DMS79 treated with DMSO at 0.1 percent for 48 hours (cell line): ENCODE data around the gene PURA.

Experiments used
- DNase-seq: peaks from one replicate; lab custom pipeline; 2025; lab: John Stamatoyannopoulos, UW

PURA gene

DNA sequence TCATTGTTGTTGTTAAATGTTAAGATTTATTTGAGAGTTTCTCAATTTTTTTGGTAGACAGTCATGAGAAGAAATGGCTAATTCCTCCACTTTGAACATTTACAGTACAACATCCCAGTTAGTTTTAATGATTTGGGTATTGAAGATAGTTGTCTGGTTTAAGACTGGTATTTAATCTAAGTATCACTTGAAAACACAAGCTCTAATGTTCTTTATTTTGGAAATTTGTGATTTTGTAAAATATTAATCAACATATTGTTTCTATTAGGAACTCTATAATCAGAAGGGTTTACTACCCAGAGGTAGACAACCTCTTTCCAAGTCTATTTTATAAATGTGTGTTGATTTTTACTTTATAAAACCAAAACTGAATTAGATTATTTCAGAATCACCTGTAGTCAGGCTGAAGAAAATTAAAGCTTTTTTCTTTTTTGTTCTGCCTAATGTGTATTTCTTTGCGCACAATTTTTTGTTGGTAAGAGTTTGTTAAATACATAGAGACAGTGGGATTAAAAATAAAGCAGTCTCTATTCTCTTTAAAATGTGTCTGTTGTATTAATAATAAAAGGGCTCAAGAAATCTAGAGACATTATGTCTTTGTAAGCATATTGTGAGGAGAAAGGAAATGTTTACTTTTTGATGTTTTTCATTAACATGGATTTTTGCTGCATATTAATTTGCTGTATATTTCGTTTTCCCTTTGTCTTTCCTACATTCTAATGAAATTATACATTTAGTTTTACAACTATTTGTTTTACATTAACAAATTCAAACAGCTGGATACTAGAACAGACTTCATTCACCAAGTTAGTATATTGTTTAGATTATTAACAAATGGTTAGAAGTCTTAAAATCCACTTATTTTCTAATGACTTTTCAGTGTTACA, 3.9 kb upstream of the PURA start:
- no peak for DNase-seq

- no peak for DNase-seq
These were observed 3.3 kb upstream of the PURA start for GRCh38 chr5:140110646-140110957.

- DNase-seq: no peak
These were observed 2.7 kb upstream of the PURA start for GRCh38 chr5:140111011-140111858.

DNA sequence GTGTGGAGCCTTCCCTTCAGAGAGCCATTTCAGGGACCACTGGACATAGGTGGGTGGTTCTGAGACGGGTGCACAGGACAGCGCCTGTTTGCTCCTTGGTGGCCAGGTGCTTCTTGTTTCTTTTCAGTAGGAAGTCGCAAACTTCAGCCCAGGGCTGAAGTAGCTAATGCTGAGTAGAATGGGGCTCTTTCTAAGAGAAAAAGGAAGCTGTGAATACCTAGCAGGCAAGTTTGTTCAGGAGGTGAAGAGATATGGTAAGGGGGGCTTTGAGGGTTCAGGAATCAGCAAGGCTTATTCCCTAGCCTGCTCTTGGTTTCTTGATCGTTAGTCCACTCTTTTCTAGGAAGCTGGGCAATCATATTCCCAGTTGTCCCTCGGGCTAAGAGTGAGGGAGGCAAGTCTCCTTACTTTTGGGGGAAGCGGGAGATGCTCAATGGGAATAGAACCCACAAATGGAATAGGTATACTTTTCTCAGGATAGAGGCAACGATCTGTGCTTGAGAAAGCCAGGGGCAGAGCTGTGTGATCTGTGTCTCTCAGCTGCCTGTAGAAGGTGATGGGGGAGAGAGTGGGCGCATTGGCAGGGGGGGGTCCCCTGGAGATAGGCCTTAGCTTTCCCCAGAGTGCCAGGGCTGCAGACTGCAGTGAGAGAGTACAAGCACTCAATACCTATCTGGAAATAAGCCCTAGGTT, 1.9 kb upstream of the PURA start:
- no peak for DNase-seq

DNA sequence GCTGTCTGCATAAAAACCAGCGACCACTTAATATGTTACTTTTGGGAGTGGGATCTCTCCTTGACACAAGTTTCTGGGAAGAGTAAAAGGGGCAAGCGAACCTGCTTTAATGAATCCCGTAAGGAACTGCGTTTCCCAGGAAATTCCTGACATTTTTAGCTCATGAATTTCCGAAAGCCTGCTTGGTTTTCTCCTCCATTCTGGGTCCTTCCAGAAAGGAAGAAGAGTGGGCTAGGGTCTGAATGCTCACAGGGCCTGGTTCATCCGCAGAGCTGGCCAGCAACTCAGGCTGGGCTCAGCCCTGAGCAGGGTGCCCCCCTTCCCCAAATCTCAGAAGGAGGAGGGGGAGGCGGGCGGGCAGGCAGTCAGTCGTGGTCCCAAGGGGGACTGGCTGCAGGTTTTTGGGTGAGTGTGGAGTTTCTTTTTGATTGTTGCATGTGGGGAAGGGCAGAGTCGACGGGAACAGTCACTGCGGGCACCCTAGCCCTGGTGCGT, 1.2 kb upstream of the PURA start:
- DNase-seq: no peak

GRCh38 chr5:140113180-140113698, 670 bp upstream of the PURA start:
- DNase-seq: no peak

- peak; percentile 20 for DNase-seq
These were observed 654 bp downstream of the PURA start for GRCh38 chr5:140114341-140115185.

DNA sequence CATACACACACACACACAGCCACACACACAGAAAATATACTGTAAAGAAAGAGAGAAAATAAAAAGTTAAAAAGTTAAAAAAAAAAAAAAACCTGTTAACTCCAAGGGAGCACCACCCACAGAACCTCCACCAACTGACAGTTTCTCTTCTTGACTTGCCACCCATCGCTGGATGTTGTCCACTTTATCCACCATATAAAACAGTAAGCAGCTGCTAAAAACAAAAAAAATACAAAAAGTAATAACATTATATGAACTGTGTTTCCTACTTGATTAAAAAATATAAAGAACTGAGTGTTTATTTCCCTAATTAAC, 1.2 kb downstream of the PURA start:
- DNase-seq: no peak

DNA sequence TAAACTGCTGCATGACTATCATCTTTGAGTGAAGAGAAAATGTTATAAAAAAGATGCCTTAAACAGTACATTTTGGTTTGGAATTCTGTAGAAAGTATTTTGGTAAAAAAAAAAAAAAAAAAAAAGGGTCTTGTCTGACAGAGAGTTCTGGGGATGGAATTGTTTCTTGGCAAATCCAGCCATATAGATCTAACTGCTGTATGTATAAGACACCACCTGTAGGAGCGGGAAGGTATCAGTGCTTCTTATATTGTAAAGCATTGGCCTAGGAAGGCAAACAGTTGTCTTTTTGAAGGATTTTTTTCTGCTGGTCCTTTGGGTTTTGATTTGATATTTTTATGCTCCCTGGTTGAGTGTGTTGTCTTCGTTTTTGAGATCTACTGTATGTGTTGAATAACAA, 2.8 kb downstream of the PURA start:
- DNase-seq: no peak

DNA sequence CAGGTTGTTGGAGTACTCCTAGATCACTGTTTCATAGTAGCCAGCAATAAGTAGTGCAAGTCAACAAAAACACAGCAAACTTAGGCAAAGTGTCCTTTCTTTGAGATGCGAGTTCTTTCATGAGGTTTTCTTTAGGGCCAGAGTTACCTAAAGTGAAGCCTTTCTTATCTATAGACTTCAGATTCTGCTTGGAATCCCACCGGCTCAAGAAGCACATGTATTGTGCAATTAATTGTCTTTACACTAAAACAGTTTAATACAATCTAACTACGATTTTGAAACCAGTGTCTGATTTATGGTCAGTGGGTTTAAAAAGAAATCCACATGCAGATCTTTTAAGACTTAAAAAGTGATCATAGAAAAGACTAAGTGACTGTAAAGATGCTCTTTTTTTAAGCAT, 3.6 kb downstream of the PURA start:
- DNase-seq: no peak

DNA sequence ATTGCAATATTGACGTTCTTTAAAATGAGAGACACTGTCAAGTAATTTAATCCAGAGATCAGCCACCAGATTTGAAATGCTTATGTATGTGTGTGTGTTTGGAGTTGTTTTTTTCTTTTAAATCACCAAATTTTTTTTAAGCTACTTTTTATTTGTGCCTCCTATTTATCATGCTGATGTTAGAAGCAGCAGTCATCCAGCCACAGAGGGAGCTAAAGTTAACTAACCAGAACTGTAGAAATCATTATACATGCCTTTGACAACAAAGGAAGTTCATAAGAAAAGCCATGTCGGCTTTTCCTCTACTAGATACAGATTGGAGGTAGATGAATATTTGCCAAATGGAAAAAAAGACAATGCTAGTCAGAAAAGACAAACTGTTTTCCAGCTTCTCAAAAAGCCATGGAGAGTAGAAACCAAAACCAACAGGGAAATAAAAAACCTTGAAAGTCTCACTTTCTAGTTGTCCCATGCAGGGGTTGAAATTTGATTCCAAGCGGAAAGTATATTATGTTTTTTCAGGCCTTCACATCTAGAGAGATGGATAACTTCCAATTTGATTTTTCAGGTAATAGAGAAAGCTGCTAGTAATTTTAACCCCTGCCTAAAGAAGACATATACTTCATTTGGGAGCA, 4.5 kb downstream of the PURA start:
- no peak for DNase-seq

DNA sequence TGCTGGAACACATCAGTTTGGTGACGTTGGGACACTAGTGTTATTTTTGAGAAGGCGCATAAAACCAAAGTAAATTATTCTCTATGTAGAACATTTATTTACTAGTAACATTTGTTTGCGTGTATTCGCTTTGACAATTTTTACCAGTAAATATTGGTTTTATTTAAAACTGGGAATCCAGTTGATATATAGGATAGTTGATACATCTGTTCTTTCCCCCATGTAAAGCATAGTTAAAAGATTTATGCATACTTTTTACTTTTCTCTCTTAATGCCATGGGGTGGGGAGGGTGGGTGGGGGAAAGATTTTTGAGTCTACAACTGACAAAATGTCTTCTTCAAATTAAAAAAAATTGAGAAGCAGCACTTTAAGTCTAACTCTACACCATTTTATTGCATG, 11.7 kb downstream of the PURA start, which contains the start of gene IGIP:
IGIP (plus strand) TSS at position 301 of the 400 bp plus-strand sequence. CDS start 2,540 bp downstream, outside the sequence.
- DNase-seq: no peak

GRCh38 chr5:140126315-140127012, 12.6 kb downstream of the PURA start:
- DNase-seq: no peak

GRCh38 chr5:140128376-140128775, 14.5 kb downstream of the PURA start:
- no peak for DNase-seq

DNA sequence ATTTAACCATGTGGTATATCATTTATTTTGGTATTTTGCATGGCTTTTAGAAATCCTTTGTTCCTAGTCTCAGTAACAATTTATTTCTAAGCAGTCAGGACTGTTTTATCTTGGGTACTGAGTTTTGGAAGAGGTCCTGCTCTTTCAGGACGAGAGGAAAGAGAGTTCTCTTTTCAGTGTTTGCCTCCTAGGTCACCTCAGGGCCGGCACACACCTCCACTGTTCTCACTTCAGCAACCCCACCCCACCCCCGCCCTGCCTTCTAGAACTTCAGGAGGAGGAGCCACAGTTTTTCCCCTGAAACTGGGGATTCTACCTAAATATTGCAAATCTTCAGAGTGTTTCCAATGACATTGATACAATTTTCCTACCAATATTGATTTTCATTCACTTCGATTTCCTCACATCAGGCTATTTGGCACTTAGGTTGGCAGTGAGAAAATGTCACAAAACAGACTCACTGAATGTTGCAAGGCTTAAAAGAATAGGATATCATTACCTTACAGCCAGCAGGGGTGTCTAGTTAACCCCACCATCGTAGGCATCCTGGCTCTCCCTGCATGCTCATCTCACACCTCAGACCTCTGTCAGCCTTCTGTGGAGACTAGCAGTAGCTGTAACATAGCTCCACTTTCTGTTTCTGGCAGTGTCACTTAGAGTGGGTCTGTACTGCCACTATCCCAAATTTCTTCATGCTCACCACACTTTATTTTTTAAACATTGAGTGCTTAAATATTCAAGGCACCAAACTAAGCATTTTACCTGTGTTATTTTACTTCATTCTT, 17.2 kb downstream of the PURA start:
- DNase-seq: no peak

DNA sequence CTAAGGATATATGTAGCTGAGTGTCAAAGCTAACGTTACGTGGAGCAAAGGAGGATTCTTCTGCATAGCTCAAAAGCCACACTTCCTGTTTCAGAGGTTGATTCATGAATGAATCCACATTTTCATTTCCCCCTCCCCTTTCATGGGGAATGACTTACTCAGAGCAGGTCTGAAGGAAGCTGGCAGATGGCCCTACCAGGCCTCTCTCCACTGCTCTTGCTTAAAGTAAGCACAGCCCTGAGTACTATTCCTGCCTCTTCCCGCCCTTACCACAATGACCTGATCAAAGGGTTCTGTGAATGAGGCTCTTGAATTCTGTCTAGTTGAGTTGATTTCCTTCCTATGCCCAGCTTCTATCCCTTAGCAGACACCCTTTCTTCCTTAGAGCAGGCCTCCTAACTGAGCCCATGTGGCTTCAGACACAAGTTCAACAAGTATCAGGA, 18.1 kb downstream of the PURA start:
- DNase-seq: no peak

GRCh38 chr5:140133514-140134167, 19.7 kb downstream of the PURA start:
- no peak for DNase-seq

GRCh38 chr5:140134277-140134935, 20.5 kb downstream of the PURA start:
- no peak for DNase-seq
